Uterus (tissue), 2 donors: ENCODE measurements around the gene GRIK2.

Experiments used
- CTCF ChIP-seq, 4 experiments: fragments of 200-600 bp in 2 of 4; fragments of 450-650 bp in 2 of 4; sonication (generic) in 2 of 4; IDR thresholded peaks; one replicate each; pipeline ENCODE4 v1.5.1; 2016 to 2019; ENCODE audit warnings: antibody characterized with exemption in 4 of 4, mild to moderate bottlenecking in 2 of 4, moderate library complexity in 1 of 4
- POLR2A ChIP-seq, 2 donors: fragments of 450-650 bp; IDR thresholded peaks; one replicate each; pipeline ENCODE4 v1.6.1; 2016; ENCODE audit warnings: antibody characterized with exemption in 2 of 2, mild to moderate bottlenecking in 1 of 2, moderate library complexity in 1 of 2

GRCh38 chr6:101703311-101703710 lies 309.8 kb downstream of the GRIK2 start:
- TF ChIP-seq CTCF (IDR thresholded peaks at IDR 0.05) (no peak), POLR2A (IDR thresholded peaks at IDR 0.05) (no peak)
